Keratinocyte (primary cell): ENCODE results near the gene ATP2B2. TPM values are rescaled to one million over a fixed set of nuclear protein-coding genes. Genes with fewer than 3 reads are reported as not detected.

Experiments
- DNase-seq: peaks from one replicate; pipeline ENCODE4 v3.0.0-alpha.2; 2011; ENCODE audit warnings: low read depth, missing footprints, low spot score
- FAIRE-seq: peaks from 2 replicates; lab custom pipeline; 2011; peaks lifted over from hg19 to GRCh38; lab: Jason Lieb, UNC
- H2AFZ ChIP-seq: 2 replicates; pipeline ENCODE4 v1.6.0; 2012; ENCODE audit warnings: low read length, control low read depth, inconsistent platforms; ENCODE audit not compliant: control insufficient read depth
- H3K27ac ChIP-seq: 2 replicates; pipeline ENCODE4 v1.5.1; 2011; ENCODE audit warnings: low read length; ENCODE audit not compliant: control insufficient read depth, insufficient read depth
- H3K27me3 ChIP-seq: 3 replicates; pipeline ENCODE4 v1.6.0; 2011; ENCODE audit warnings: low read length; ENCODE audit not compliant: control insufficient read depth, insufficient read depth; ENCODE audit errors: extremely low read depth
- H3K36me3 ChIP-seq, 2 experiments: 2 replicates in 1 of 2; 3 replicates in 1 of 2; pipeline ENCODE4 v1.5.1; 2011; ENCODE audit warnings: low read length in 2 of 2, mild to moderate bottlenecking in 1 of 2; ENCODE audit not compliant: control insufficient read depth in 2 of 2, insufficient read depth in 2 of 2; ENCODE audit errors: extremely low read depth in 1 of 2
- H3K4me1 ChIP-seq: 3 replicates; pipeline ENCODE4 v1.5.1; 2011; ENCODE audit warnings: low read length; ENCODE audit not compliant: control insufficient read depth, insufficient read depth; ENCODE audit errors: extremely low read depth
- H3K4me2 ChIP-seq: 3 replicates; pipeline ENCODE4 v1.6.0; 2011; ENCODE audit warnings: low read depth, low read length; ENCODE audit not compliant: control insufficient read depth, insufficient read depth; ENCODE audit errors: extremely low read depth
- H3K4me3 ChIP-seq, 3 experiments: fragments of 200-600 bp in 1 of 3; sonication (generic) in 1 of 3; 2 replicates in 2 of 3; 3 replicates in 1 of 3; pipeline ENCODE4 v1.5.1; 2011 to 2016; ENCODE audit warnings: low read length in 3 of 3, mild to moderate bottlenecking in 3 of 3, control low read depth in 2 of 3, inconsistent platforms in 1 of 3, low read depth in 1 of 3, mixed read lengths in 1 of 3, mixed run types in 1 of 3, moderate library complexity in 1 of 3; ENCODE audit not compliant: control insufficient read depth in 2 of 3, insufficient read depth in 2 of 3; ENCODE audit errors: extremely low read depth in 1 of 3
- H3K79me2 ChIP-seq: 2 replicates; pipeline ENCODE4 v1.6.0; 2012; ENCODE audit warnings: low read length; ENCODE audit not compliant: control insufficient read depth, insufficient read depth
- H3K9ac ChIP-seq: 3 replicates; pipeline ENCODE4 v1.6.0; 2011; ENCODE audit warnings: low read length; ENCODE audit not compliant: control insufficient read depth, insufficient read depth; ENCODE audit errors: extremely low read depth
- H3K9me1 ChIP-seq: 3 replicates; pipeline ENCODE4 v1.6.0; 2011; ENCODE audit warnings: low read length; ENCODE audit not compliant: control insufficient read depth, insufficient read depth; ENCODE audit errors: extremely low read depth
- H3K9me3 ChIP-seq: 2 replicates; pipeline ENCODE4 v1.5.1; 2012; ENCODE audit warnings: low read depth, low read length; ENCODE audit not compliant: control insufficient read depth
- H4K20me1 ChIP-seq: 3 replicates; pipeline ENCODE4 v1.6.0; 2011; ENCODE audit warnings: low read length; ENCODE audit not compliant: control insufficient read depth, insufficient read depth; ENCODE audit errors: extremely low read depth
- EZH2 ChIP-seq: IDR thresholded peaks from one replicate; pipeline ENCODE4 v1.6.1; 2012; ENCODE audit warnings: inconsistent platforms, mild to moderate bottlenecking, low read length, moderate library complexity
- dilution Hi-C: fragments of 300-500 bp; cut with MboI; formaldehyde crosslinking; loops from one replicate; pipeline ENCODE4 v1.7.0; 2020; ENCODE audit warnings: low sequenced_read_pairs; ENCODE audit not compliant: extremely low pct_ligation_motif_present
- polyA plus RNA-seq, 5 experiments: library from polyadenylated mRNA; depleted of rRNA in 3 of 5; stranded (reverse) in 3 of 5; stranded (forward) in 1 of 5; unstranded in 1 of 5; fragments of >200 nt; gene quantifications; 1 replicate in 1 of 5; 2 replicates in 3 of 5; 3 replicates in 1 of 5; pipeline versions ENCODE4 v1.2.1 to v1.2.3, GENCODE V29; 2011 to 2012; ENCODE audit warnings: missing spikeins in 2 of 5, low read depth in 1 of 5, low replicate concordance in 1 of 5
- TF ChIP-seq, protein P1 (sequence below), 3 experiments: IDR thresholded peaks in 1 of 3; conservative IDR thresholded peaks in 1 of 3; optimal IDR thresholded peaks in 1 of 3; 2 replicates in 2 of 3; 3 replicates in 1 of 3; pipeline versions ENCODE3 to v1.5.1; 2011; ENCODE audit warnings: low read length in 3 of 3, mild to moderate bottlenecking in 3 of 3, moderate library complexity in 2 of 3, control low read depth in 1 of 3, inconsistent platforms in 1 of 3; ENCODE audit not compliant: insufficient read depth in 2 of 3; ENCODE audit errors: extremely low read depth in 1 of 3

ATP2B2 gene
- polyA plus RNA-seq, 1 donor (not counting 4 experiments of a cell fraction or from before 2014, with no cell fraction given), result not detected

DNA sequence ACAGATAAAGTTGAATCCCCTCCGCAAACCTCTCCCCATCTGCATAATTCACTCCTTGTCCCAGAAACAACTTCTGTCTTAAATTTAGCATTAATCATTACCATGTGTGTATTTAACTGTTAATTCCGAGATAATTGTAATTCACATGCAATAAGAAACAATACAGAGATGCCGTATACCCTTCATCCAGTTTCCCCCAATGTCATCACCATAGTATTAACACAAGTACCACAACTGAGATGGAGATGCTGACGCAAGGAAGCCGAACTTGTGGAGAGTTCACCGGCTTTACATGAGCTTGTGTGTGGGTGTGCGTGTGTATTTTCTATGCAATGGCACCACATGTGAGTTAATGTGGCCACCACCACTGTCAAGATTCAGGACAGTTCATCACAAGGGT is 144.9 kb downstream of the ATP2B2 start:
- H3K9me3 ChIP-seq, result no peaks in the 10 kb centered on the region
- no peaks in the 10 kb centered on the region for H3K79me2 ChIP-seq
- dilution Hi-C loops, result no loop called here
- H3K4me3 ChIP-seq, result no peak overlapping the region
- no peaks in the 10 kb centered on the region for H3K9me1 ChIP-seq
- no peak overlapping the region for H3K4me2 ChIP-seq
- no peak overlapping the region for H3K27ac ChIP-seq
- H3K27me3 ChIP-seq, result peaks cover 19% of the 10 kb centered on the region
- no peak for DNase-seq
- H4K20me1 ChIP-seq, result no peaks in the 10 kb centered on the region
- no peak for FAIRE-seq
- no peak overlapping the region for H2AFZ ChIP-seq
- TF ChIP-seq EZH2, result no peak
- TF ChIP-seq, protein P1, sequence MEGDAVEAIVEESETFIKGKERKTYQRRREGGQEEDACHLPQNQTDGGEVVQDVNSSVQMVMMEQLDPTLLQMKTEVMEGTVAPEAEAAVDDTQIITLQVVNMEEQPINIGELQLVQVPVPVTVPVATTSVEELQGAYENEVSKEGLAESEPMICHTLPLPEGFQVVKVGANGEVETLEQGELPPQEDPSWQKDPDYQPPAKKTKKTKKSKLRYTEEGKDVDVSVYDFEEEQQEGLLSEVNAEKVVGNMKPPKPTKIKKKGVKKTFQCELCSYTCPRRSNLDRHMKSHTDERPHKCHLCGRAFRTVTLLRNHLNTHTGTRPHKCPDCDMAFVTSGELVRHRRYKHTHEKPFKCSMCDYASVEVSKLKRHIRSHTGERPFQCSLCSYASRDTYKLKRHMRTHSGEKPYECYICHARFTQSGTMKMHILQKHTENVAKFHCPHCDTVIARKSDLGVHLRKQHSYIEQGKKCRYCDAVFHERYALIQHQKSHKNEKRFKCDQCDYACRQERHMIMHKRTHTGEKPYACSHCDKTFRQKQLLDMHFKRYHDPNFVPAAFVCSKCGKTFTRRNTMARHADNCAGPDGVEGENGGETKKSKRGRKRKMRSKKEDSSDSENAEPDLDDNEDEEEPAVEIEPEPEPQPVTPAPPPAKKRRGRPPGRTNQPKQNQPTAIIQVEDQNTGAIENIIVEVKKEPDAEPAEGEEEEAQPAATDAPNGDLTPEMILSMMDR (optimal IDR thresholded peaks at IDR 0.05 in 1 of 3, IDR thresholded peaks at IDR 0.05 in 1 of 3, conservative IDR thresholded peaks at IDR 0.05 in 1 of 3; ENCODE audit: extremely low read depth in 1 of 3, insufficient read depth in 2 of 3, low read length in 3 of 3), result no peak
- peaks cover 9% of the 10 kb centered on the region for H3K4me1 ChIP-seq
- no peak overlapping the region for H3K9ac ChIP-seq
- no peaks in the 10 kb centered on the region for H3K36me3 ChIP-seq

DNA sequence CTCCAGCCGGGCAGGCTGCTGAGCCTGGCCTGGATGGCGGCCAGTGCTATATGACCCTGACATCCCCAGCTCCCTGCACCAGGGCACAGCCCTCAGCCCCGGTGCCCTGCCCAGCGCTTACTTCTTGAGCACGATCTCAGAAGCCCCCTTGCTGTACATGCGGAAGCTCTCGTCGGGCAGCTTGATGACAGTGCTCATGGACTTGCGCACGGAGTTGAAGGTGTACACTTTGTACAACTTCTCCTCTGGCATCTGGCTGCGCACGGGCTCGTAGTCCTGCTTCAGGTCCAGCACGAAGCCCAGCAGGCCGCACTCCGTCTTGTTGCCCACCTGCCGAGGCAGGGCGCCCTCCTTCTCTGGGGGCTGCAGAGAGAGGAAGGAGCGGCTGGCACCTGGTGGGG is 145.6 kb downstream of the ATP2B2 start:
- H3K4me3 ChIP-seq, result no peak overlapping the region
- H3K9ac ChIP-seq, result no peak overlapping the region
- no peak overlapping the region for H3K4me2 ChIP-seq
- DNase-seq (no peak), FAIRE-seq (no peak)
- H3K9me1 ChIP-seq, result no peaks in the 10 kb centered on the region
- no peak overlapping the region for H2AFZ ChIP-seq
- H3K79me2 ChIP-seq, result no peaks in the 10 kb centered on the region
- H4K20me1 ChIP-seq, result no peaks in the 10 kb centered on the region
- peaks cover 19% of the 10 kb centered on the region for H3K27me3 ChIP-seq
- no peak overlapping the region for H3K27ac ChIP-seq
- H3K4me1 ChIP-seq, result peaks cover 9% of the 10 kb centered on the region
- no peaks in the 10 kb centered on the region for H3K36me3 ChIP-seq
- dilution Hi-C loops, result no loop called here
- H3K9me3 ChIP-seq, result no peaks in the 10 kb centered on the region
- no peak for TF ChIP-seq EZH2
- TF ChIP-seq, protein P1 (optimal IDR thresholded peaks at IDR 0.05 in 1 of 3, IDR thresholded peaks at IDR 0.05 in 1 of 3, conservative IDR thresholded peaks at IDR 0.05 in 1 of 3; ENCODE audit: extremely low read depth in 1 of 3, insufficient read depth in 2 of 3, low read length in 3 of 3), result no peak
